ENCODE data around the gene TSHZ2. TPM values are rescaled to one million over a fixed set of nuclear protein-coding genes. Genes with fewer than 3 reads are reported as not detected.

TSHZ2 gene
- total and polyA plus RNA-seq, 9 of the 15 experiments (the other 6 are each of a cell fraction or from before 2014, with no cell fraction given): 0.03 to 0.20 (median 0.05) TPM; not detected in 4

DNA sequence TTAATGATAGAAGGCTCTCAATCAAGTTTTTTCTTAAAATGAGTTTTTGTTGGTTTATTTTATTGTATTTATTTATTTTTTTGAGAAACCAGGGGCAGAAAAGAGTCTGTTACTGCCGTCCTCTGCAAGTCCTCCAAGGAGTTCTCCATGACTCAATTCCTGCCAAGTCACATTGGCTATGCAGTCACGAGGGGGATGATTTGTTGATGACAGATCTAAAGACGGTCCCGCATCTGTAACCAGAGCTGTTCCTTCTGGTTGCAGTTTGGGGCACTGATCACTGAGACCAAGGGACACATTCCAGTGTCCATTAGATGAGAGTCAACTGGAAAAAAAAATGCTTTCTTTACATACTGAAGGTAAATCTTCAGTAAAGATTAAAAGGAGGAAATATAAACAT, 13.9 kb upstream of the TSHZ2 start (continued):
- TF ChIP-seq SIX5 (IDR thresholded peaks at IDR 0.05; ENCODE audit: borderline replicate concordance in 1 of 2, insufficient read depth in 1 of 2, low read depth in 1 of 2, low read length in 2 of 2): no peak

GRCh38 chr20:52959125-52959524, 13.0 kb upstream of the TSHZ2 start:
- Histone ChIP-seq H3K27me3 (ENCODE audit: control insufficient read depth in 2 of 2, insufficient read depth in 2 of 2, low read length in 2 of 2) (no peaks in the 10 kb centered on the region; a peak in 1 of 5 replicates), H3K79me2 (ENCODE audit: control insufficient read depth, insufficient read depth, low read length) (no peaks in the 10 kb centered on the region), H3K9me1 (ENCODE audit: control insufficient read depth, insufficient read depth, low read length) (no peaks in the 10 kb centered on the region), H4K20me1 (replicated peaks; ENCODE audit: control insufficient read depth, insufficient read depth, low read length) (no peaks in the 10 kb centered on the region), H2AFZ (ENCODE audit: low read depth, low read length) (0 out of 2 replicates have a peak overlapping the region, but pooled peaks have one; percentile 18), H3K36me3 (ENCODE audit: control insufficient read depth, insufficient read depth, low read length) (no peaks in the 10 kb centered on the region), H3K4me3 (no peak overlapping the region), H3K4me2 (ENCODE audit: insufficient read depth, low read length) (no peak overlapping the region), H3K9ac (ENCODE audit: insufficient read depth in 1 of 2, low read depth in 2 of 2, low read length in 2 of 2) (no peak overlapping the region), H3K4me1 (replicated peaks in 1 of 2; ENCODE audit: control insufficient read depth in 2 of 2, insufficient read depth in 2 of 2, low read length in 2 of 2) (no peaks in the 10 kb centered on the region; a peak in 1 of 5 replicates), H3K9me3 (replicated peaks; ENCODE audit: control insufficient read depth, insufficient read depth, low read depth, low read length) (no peaks in the 10 kb centered on the region), H3K27ac (ENCODE audit: extremely low read depth, low read depth, low read length) (no peak overlapping the region)
- 0% methylated on average over 5 of the region's 5 CpGs for WGBS (ENCODE audit: insufficient coverage, low coverage, missing lambda C conversion rate)
- ChIA-PET CTCF (ENCODE audit: low intra/inter-chr PET ratio) (no interaction called here), POLR2A (interaction anchor here (1.0 to 1.4 kb wide), 3 partner anchors 9 to 30 kb away, joined by 3 to 4 read pairs (median 3); no protein-coding TSS in a partner anchor)
- DNase-seq (ENCODE audit: extremely low read depth in 1 of 4, low spot score in 3 of 4) (peak in 2 of 4 experiments; percentile 28 to 47), ATAC-seq (peak; percentile 89), FAIRE-seq (no peak)
- intact Hi-C loops (cut with micrococcal nuclease): no loop called here
- BruUV-seq (replicated peaks): no TSS peak
- in situ Hi-C loops (cut with MboI): no loop called here
- no peak for TF ChIP-seq ZBTB8A (IDR thresholded peaks at IDR 0.05; ENCODE audit: partially characterized antibody)
- peak; percentile 7 to 33 (median 12); a peak in 1 of 6 replicates for TF ChIP-seq CTCF (IDR thresholded peaks at IDR 0.05 in 2 of 3, conservative IDR thresholded peaks at IDR 0.05 in 1 of 3; ENCODE audit: insufficient read depth in 2 of 3, low read depth in 1 of 3, low read length in 3 of 3)
- no peak for TF ChIP-seq TCF7 (IDR thresholded peaks at IDR 0.05; ENCODE audit: borderline replicate concordance)
- peak; percentile 93 for TF ChIP-seq MEIS2 (IDR thresholded peaks at IDR 0.05; ENCODE audit: partially characterized antibody)
- TF ChIP-seq EHMT2 (IDR thresholded peaks at IDR 0.05): peak; percentile 45; the same call in 1 of the 2 replicates
- TF ChIP-seq ZNF766 (CRISPR knock-in tag; conservative IDR thresholded peaks at IDR 0.05): 0 out of 2 replicates have a peak, but pooled peaks have one; percentile 30
- peak; percentile 46; the same call in 1 of the 2 replicates for TF ChIP-seq ZNF584 (CRISPR knock-in tag; IDR thresholded peaks at IDR 0.05; ENCODE audit: low read depth)
- TF ChIP-seq, protein P1, sequence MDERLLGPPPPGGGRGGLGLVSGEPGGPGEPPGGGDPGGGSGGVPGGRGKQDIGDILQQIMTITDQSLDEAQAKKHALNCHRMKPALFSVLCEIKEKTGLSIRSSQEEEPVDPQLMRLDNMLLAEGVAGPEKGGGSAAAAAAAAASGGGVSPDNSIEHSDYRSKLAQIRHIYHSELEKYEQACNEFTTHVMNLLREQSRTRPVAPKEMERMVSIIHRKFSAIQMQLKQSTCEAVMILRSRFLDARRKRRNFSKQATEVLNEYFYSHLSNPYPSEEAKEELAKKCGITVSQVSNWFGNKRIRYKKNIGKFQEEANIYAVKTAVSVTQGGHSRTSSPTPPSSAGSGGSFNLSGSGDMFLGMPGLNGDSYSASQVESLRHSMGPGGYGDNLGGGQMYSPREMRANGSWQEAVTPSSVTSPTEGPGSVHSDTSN (CRISPR knock-in tag; IDR thresholded peaks at IDR 0.05; ENCODE audit: low read depth): no peak
- TF ChIP-seq, protein P1 (tag; conservative IDR thresholded peaks at IDR 0.05; ENCODE audit: low read depth): peak; percentile 98
- TF ChIP-seq, protein P2, sequence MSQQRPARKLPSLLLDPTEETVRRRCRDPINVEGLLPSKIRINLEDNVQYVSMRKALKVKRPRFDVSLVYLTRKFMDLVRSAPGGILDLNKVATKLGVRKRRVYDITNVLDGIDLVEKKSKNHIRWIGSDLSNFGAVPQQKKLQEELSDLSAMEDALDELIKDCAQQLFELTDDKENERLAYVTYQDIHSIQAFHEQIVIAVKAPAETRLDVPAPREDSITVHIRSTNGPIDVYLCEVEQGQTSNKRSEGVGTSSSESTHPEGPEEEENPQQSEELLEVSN (IDR thresholded peaks at IDR 0.05; ENCODE audit: borderline replicate concordance in 1 of 2, extremely low read depth in 1 of 2, insufficient read depth in 1 of 2, insufficient read length in 1 of 2, low read depth in 1 of 2, low read length in 1 of 2, poor library complexity in 1 of 2, severe bottlenecking in 1 of 2): peak in 1 of 2 experiments; percentile 17
- TF ChIP-seq, protein P3, sequence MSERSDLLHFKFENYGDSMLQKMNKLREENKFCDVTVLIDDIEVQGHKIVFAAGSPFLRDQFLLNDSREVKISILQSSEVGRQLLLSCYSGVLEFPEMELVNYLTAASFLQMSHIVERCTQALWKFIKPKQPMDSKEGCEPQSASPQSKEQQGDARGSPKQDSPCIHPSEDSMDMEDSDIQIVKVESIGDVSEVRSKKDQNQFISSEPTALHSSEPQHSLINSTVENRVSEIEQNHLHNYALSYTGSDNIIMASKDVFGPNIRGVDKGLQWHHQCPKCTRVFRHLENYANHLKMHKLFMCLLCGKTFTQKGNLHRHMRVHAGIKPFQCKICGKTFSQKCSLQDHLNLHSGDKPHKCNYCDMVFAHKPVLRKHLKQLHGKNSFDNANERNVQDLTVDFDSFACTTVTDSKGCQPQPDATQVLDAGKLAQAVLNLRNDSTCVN (CRISPR knock-in tag; IDR thresholded peaks at IDR 0.05): no peak
